Erythroblast (primary cell): ENCODE measurements around the gene ELAPOR1.
A peak's percentile ranks its signal among the peaks of the same experiment; 100 is the strongest.
"Not testable (repeated sequence)": the region's sequence is repeated elsewhere in the genome, so short reads cannot be mapped to it uniquely, and the experiment has no call there.

Experiments
- DNase-seq, 2 experiments: peaks; one replicate each; lab custom pipeline; 2025; lab: John Stamatoyannopoulos, UW
- GATA1 ChIP-seq: IDR thresholded peaks from 2 replicates; pipeline ENCODE4 v1.6.1; 2011; ENCODE audit warnings: low read depth, mild to moderate bottlenecking, control low read depth, low read length, moderate library complexity
- POLR2A ChIP-seq: IDR thresholded peaks from 2 replicates; pipeline ENCODE4 v1.6.1; 2011; ENCODE audit warnings: mild to moderate bottlenecking, low read length

ELAPOR1 gene

GRCh38 chr1:109136766-109137165, 22.9 kb downstream of the ELAPOR1 start:
- DNase-seq, result no peak
- TF ChIP-seq GATA1 (no peak), POLR2A (no peak)

- no peak for DNase-seq
- TF ChIP-seq GATA1 (no peak), POLR2A (no peak)
Measured at GRCh38 chr1:109137958-109138357, 24.0 kb downstream of the ELAPOR1 start.

- DNase-seq, result no peak
Measured at GRCh38 chr1:109138358-109138757, 24.4 kb downstream of the ELAPOR1 start.

GRCh38 chr1:109140392-109140791, 26.5 kb downstream of the ELAPOR1 start:
- no peak for TF ChIP-seq GATA1
- no peak for TF ChIP-seq POLR2A
- DNase-seq, result peak; percentile 23 to 79

More at GRCh38 chr1:109138358-109138757, 24.4 kb downstream of the ELAPOR1 start:
- TF ChIP-seq POLR2A (no peak), GATA1 (no peak)

DNA sequence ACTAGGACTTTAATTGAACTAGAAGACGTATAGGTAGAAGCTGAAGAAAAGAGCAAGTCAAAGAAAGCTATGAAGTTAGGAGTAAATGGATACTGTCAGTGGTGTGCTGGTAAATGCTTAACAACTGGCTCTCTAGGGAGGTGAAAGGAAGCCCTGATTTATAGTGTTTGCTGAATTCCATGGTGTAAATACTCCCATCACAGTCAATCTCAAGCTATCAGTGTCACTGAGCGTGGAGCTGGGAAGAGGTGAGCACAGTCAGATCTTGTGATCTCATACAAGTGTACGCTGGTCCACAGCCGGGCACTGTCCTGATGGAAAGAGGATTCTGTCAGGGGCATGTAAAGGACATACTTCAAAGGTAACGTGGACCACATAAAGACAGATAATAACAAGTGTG, 28.3 kb downstream of the ELAPOR1 start:
- TF ChIP-seq GATA1, result no peak
- TF ChIP-seq POLR2A, result no peak
- DNase-seq, result no peak

- not testable (repeated sequence) for DNase-seq
Measured at GRCh38 chr1:109142725-109143124, 28.8 kb downstream of the ELAPOR1 start.

DNA sequence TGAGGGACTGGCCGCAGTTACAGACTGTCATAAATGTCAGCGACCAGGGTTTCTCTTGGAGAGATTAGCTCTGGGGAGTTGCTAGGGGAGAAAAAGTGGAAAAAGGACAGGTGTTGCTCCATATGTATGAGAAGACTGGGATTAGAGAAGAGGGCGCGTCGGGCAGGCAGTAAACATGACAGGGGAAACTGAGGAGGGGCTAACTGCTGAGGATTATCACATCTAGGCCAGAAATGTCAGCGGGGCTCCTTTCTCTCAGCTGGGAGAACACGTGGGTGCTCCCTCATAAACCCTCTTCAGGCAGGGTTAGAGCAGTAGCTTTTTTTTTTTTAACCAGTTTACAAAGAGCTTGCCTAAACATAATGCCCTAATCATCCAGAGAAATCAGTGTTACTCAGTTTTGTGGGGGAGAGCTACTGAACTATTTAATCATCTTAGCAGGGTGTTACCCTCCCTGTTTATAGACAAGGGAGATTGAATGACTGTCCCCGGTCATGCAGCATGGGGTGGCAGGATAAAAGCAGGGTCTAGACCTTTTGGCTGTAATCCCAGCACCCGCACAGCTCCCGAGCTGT, 35.2 kb downstream of the ELAPOR1 start:
- DNase-seq, result peak; percentile 8 to 54
- no peak for TF ChIP-seq POLR2A
- no peak for TF ChIP-seq GATA1

DNA sequence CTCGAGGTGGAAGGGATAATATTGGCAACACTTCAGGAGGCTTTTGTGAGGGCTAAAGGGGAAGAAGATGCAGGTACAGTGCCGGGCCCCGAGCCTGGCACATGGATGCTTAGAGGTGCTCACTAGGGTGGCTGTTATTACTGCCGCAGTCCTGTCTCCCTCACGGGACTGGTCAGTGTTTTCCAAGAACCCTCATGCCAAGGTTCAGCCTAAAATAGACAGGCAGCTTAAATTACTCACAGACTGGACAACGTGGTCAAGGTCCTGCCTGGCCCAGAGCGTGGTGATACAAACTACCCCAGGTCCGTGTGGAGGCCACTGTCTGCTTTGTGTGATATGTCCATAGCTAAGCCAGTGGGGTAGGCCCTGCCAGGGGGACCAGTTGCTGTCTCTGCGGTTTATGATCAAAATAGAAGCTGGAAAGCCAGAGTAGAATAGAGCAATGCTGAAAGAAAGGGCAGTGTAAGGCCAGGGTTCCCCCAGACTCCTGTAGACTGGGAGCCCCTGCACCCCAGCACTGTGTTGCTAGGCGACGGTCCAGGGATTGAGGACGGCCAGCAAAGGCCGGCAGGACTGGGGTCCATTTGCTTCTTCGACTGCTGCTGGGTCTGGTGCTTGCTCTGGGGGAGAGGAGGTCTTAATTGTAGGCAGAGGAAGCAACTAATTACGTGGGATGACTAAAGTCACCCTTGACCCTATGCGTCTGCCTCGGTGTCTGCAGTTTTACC, 36.1 kb downstream of the ELAPOR1 start:
- no peak for DNase-seq
- no peak for TF ChIP-seq POLR2A
- no peak for TF ChIP-seq GATA1

- TF ChIP-seq POLR2A (no peak), GATA1 (no peak)
- no peak for DNase-seq
Measured at GRCh38 chr1:109151146-109151990, 37.5 kb downstream of the ELAPOR1 start.

DNA sequence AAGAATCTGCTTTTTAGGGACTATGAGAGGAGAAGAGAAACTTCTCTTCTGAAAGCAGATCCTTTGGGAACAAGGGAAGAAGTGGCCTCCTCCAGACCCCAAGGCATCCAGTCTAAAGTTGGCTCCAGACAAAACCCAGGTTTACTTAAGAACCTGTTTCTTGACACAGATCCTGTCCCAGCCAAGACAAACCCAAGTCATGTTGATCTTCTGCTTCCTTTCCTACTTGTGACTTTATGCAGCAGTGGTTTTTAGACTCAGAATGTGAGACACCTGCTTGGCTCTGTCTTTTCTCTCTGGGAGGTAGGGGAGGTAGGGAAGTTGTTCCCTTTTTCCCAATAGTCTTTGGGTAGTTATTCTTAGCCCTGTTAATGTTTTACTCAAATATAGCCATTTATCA, 38.3 kb downstream of the ELAPOR1 start:
- no peak for TF ChIP-seq GATA1
- no peak for DNase-seq

- no peak for TF ChIP-seq GATA1
- TF ChIP-seq POLR2A, result no peak
- no peak for DNase-seq
Measured at GRCh38 chr1:109156916-109157385, 43.0 kb downstream of the ELAPOR1 start.

DNA sequence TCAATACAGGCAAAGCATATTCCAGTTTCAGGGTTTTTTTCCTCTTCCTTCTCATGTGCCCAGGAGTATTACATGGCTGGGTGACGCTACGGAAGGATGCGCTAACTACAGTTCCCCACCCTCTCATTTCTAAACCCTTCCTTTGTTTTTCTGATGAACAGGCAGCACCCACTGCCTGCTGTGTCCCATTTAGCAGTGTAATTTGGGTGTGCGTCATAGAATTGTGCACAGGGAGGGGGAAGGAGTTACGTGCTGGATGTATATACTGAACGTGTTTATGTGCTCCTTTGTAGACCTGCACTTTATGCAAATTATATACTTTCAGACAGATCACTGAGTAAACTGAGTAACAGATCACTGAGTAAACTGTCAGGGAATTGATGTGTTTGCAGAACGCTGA, 44.5 kb downstream of the ELAPOR1 start:
- DNase-seq, result no peak
- TF ChIP-seq GATA1, result no peak
- TF ChIP-seq POLR2A, result no peak

DNA sequence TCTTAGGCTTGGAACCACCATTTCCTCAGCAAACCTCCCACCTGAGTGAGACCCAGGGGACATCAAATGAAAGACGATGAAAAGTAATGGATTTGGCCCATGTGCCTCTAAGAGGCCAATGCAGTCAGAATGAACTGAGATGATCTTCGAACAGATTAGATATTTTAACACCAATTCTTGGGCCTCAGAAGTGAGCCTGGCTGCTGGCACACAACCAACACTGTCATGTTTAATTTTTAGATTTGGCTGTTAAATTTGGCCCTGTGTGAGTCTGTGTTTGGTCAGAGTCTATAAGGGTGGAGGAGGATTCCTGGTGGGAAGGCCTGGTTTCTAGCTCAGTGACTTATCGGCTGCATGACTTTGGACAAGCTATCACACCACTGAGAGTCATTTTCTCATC, 45.4 kb downstream of the ELAPOR1 start:
- TF ChIP-seq GATA1 (no peak), POLR2A (no peak)
- no peak for DNase-seq

DNA sequence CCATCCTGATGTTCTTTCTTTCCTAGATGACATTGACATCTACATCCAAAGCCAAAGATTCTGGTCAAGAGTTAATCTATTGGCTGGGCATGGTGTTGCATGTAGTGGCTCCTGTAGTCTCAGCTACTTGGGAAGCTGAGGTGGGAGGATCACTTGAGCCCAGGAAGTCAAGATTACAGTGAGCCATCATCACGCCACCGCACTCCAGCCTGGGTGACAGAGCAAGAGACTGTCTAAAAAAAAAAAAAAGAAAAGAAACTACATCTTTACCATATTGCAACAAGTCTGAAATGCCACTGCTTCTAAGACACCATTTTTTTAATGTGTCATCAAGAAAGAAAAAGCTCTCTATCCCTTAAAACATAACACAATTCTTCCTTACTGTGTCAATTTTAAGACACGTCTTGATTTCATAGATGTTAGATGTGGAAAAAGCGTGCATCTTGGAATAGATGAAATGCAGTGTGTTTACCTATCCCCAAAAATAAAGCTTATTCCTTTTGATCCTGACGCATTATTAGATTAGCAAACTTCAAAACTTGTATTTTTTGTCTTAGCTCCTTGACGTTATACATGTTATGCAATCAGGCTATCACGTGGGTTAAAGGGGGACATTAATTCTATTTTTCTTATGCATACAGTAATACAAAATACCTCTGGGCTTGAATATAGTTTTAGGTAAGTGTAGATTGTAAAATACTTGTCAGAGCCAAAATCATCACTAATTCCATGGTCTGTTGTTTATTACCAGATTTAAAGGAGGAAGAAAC, 46.3 kb downstream of the ELAPOR1 start:
- no peak for DNase-seq
- TF ChIP-seq GATA1, result no peak
- TF ChIP-seq POLR2A, result no peak
